CD14-positive monocyte (primary cell): Measurements from ENCODE around the gene CNOT4. TPM values are rescaled to one million over a fixed set of nuclear protein-coding genes. Genes with fewer than 3 reads are reported as not detected.
A peak's percentile ranks its signal among the peaks of the same experiment; 100 is the strongest.

ENCODE experiments used
- DNase-seq, 3 donors: peaks; one replicate each; pipeline ENCODE4 v3.0.0-alpha.2; 2011 to 2022
- H2AFZ ChIP-seq: 2 replicates; pipeline ENCODE4 v1.6.0; 2012; ENCODE audit warnings: mild to moderate bottlenecking, low read depth, low read length, inconsistent platforms; ENCODE audit not compliant: insufficient read depth, poor library complexity, severe bottlenecking
- H3K27ac ChIP-seq, 2 donors: 1 replicate in 1 of 2; 2 replicates in 1 of 2; pipeline ENCODE4 v1.5.1; 2012 to 2013; ENCODE audit warnings: low read length in 2 of 2, control low read depth in 1 of 2, inconsistent platforms in 1 of 2, low read depth in 1 of 2, mild to moderate bottlenecking in 1 of 2
- H3K27me3 ChIP-seq, 2 donors: one replicate each; pipeline versions ENCODE4 v1.6.0 to v1.6.1; 2011 to 2013; ENCODE audit warnings: low read length in 2 of 2; ENCODE audit not compliant: control insufficient read depth in 2 of 2, insufficient read depth in 2 of 2
- H3K36me3 ChIP-seq, 2 donors: replicated peaks in 1 of 2; 1 replicate in 1 of 2; 2 replicates in 1 of 2; pipeline versions ENCODE4 v1.5.1 to v1.6.1; 2012 to 2013; ENCODE audit warnings: low read length in 2 of 2, control low read depth in 1 of 2, inconsistent platforms in 1 of 2, mild to moderate bottlenecking in 1 of 2; ENCODE audit not compliant: insufficient read depth in 2 of 2, control insufficient read depth in 1 of 2
- H3K4me1 ChIP-seq, 2 donors: 1 replicate in 1 of 2; 2 replicates in 1 of 2; pipeline versions ENCODE4 v1.5.1 to v1.6.1; 2012 to 2013; ENCODE audit warnings: low read length in 2 of 2, control low read depth in 1 of 2, inconsistent platforms in 1 of 2, mild to moderate bottlenecking in 1 of 2, moderate library complexity in 1 of 2; ENCODE audit not compliant: insufficient read depth in 2 of 2, control insufficient read depth in 1 of 2
- H3K4me2 ChIP-seq: replicated peaks from 2 replicates; pipeline ENCODE3; 2012; ENCODE audit warnings: low read length, moderate library complexity, mild to moderate bottlenecking; ENCODE audit not compliant: poor library complexity, severe bottlenecking; ENCODE audit errors: extremely low read depth
- H3K4me3 ChIP-seq, 3 experiments: fragments of 200-600 bp in 1 of 3; sonication (generic) in 1 of 3; replicated peaks in 1 of 3; 1 replicate in 2 of 3; 2 replicates in 1 of 3; pipeline ENCODE4 v1.5.1; 2011 to 2013; ENCODE audit warnings: low read length in 3 of 3, mild to moderate bottlenecking in 3 of 3, control low read depth in 2 of 3, low read depth in 2 of 3, inconsistent platforms in 1 of 3, moderate library complexity in 1 of 3
- H3K79me2 ChIP-seq: 2 replicates; pipeline ENCODE4 v1.6.0; 2012; ENCODE audit warnings: mild to moderate bottlenecking, control low read depth, inconsistent platforms, low read length, moderate library complexity; ENCODE audit not compliant: insufficient read depth
- H3K9ac ChIP-seq: 2 replicates; pipeline ENCODE4 v1.6.0; 2017; ENCODE audit warnings: low read length, mild to moderate bottlenecking; ENCODE audit not compliant: insufficient read depth, poor library complexity, severe bottlenecking
- H3K9me3 ChIP-seq, 2 donors: replicated peaks in 1 of 2; 1 replicate in 1 of 2; 2 replicates in 1 of 2; pipeline versions ENCODE4 v1.5.1 to v1.6.1; 2012 to 2013; ENCODE audit warnings: low read length in 2 of 2, control low read depth in 1 of 2; ENCODE audit not compliant: control insufficient read depth in 1 of 2, insufficient read depth in 1 of 2
- H4K20me1 ChIP-seq: 2 replicates; pipeline ENCODE4 v1.6.0; 2012; ENCODE audit warnings: mild to moderate bottlenecking, low read length, control low read depth, moderate library complexity; ENCODE audit not compliant: insufficient read depth
- H3K27ac Mint-ChIP-seq, 7 donors: one replicate each; pipeline ENCODE4 v1.8.0; 2020; ENCODE audit warnings: mild to moderate bottlenecking in 7 of 7, mixed read lengths in 7 of 7, moderate library complexity in 6 of 7, inconsistent platforms in 2 of 7
- H3K27me3 Mint-ChIP-seq, 3 donors: one replicate each; pipeline ENCODE4 v1.8.0; 2021 to 2022; ENCODE audit warnings: low read depth in 3 of 3, mild to moderate bottlenecking in 3 of 3, mixed read lengths in 3 of 3, moderate library complexity in 3 of 3, inconsistent platforms in 1 of 3
- H3K36me3 Mint-ChIP-seq, 2 donors: one replicate each; pipeline ENCODE4 v1.8.0; 2020; ENCODE audit warnings: mixed read lengths in 2 of 2, inconsistent platforms in 1 of 2, mild to moderate bottlenecking in 1 of 2
- H3K4me1 Mint-ChIP-seq: one replicate; pipeline ENCODE4 v1.8.0; 2020; ENCODE audit warnings: mild to moderate bottlenecking, mixed read lengths
- H3K4me3 Mint-ChIP-seq, 2 donors: one replicate each; pipeline ENCODE4 v1.8.0; 2020; ENCODE audit warnings: mild to moderate bottlenecking in 2 of 2, mixed read lengths in 2 of 2, moderate library complexity in 1 of 2
- H3K9me3 Mint-ChIP-seq, 7 donors: one replicate each; pipeline ENCODE4 v1.8.0; 2020 to 2022; ENCODE audit warnings: mixed read lengths in 7 of 7, mild to moderate bottlenecking in 6 of 7, moderate library complexity in 6 of 7, inconsistent platforms in 2 of 7
- CTCF ChIP-seq: fragments of 200-600 bp; IDR thresholded peaks from one replicate; pipeline ENCODE4 v1.8.0; 2022; ENCODE audit warnings: antibody characterized with exemption, mild to moderate bottlenecking
- WGBS: methylation state at CpG from one replicate; pipeline ENCODE4 v1.1.5; 2013; ENCODE audit warnings: missing lambda C conversion rate; ENCODE audit not compliant: insufficient coverage; 5-methylcytosine and 5-hydroxymethylcytosine counted together
- intact Hi-C, 2 donors: fragments of 100-400 bp; cut with micrococcal nuclease; formaldehyde crosslinking; loops; one replicate each; pipeline versions ENCODE4 v1.15.0 to v1.15.1; 2023
- polyA plus RNA-seq, 3 donors: library from polyadenylated mRNA; depleted of rRNA in 1 of 3; unstranded in 2 of 3; stranded (reverse) in 1 of 3; fragments of 300-500 nt in 2 of 3; fragments of >200 nt in 1 of 3; fragmentation: Illumina TruSeq in 2 of 3; gene quantifications; 1 replicate in 2 of 3; 2 replicates in 1 of 3; pipeline ENCODE4 v1.2.3, GENCODE V29; 2012 to 2021

CNOT4 gene
- polyA plus RNA-seq, 3 donors, result 4.3 to 7.9 (median 6.3) TPM

DNA sequence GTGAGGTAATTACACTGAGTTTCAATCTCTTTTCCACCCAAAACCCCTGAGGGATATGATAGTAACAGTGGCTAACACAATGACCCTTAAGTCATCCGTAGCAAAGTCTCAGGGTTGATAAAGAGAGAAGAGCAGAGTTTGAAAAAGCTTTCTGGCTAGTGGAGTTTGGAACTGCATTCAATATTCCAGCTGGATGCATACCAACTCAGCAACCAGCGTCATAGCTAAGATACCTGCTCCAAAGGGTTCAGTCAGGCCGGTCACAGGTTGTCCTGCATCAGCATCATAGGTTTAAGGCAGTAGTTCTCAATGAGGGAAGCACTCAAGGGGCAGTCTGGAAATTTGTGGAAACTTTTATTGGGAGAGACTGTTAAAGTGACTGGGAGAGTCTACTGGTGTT lies 93.5 kb downstream of the CNOT4 start:
- no peaks in the 10 kb centered on the region for H3K27me3 ChIP-seq
- no peak overlapping the region for H3K27ac Mint-ChIP-seq
- no peak overlapping the region for H3K4me2 ChIP-seq
- H3K4me3 Mint-ChIP-seq, result no peak overlapping the region
- no peak for DNase-seq
- H3K9ac ChIP-seq, result no peak overlapping the region
- no peak for TF ChIP-seq CTCF
- H3K4me1 ChIP-seq, result no peaks in the 10 kb centered on the region
- 100% methylated on average over 3 of the region's 3 CpGs for WGBS
- no peaks in the 10 kb centered on the region for H3K9me3 Mint-ChIP-seq
- H3K79me2 ChIP-seq, result no peaks in the 10 kb centered on the region
- H2AFZ ChIP-seq, result no peak overlapping the region
- no peak overlapping the region for H3K27ac ChIP-seq
- no peak overlapping the region for H3K4me3 ChIP-seq
- no peaks in the 10 kb centered on the region for H3K9me3 ChIP-seq
- H4K20me1 ChIP-seq, result peaks cover 32% of the 10 kb centered on the region
- H3K4me1 Mint-ChIP-seq, result no peaks in the 10 kb centered on the region
- peaks cover 45 to 89% of the 10 kb centered on the region in 2 donors for H3K36me3 ChIP-seq
- intact Hi-C loops, result no loop called here
- H3K36me3 Mint-ChIP-seq, result peaks cover 38 to 56% of the 10 kb centered on the region in 2 donors
- peaks cover 0 to 1% (median 0%) of the 10 kb centered on the region in 3 donors for H3K27me3 Mint-ChIP-seq

DNA sequence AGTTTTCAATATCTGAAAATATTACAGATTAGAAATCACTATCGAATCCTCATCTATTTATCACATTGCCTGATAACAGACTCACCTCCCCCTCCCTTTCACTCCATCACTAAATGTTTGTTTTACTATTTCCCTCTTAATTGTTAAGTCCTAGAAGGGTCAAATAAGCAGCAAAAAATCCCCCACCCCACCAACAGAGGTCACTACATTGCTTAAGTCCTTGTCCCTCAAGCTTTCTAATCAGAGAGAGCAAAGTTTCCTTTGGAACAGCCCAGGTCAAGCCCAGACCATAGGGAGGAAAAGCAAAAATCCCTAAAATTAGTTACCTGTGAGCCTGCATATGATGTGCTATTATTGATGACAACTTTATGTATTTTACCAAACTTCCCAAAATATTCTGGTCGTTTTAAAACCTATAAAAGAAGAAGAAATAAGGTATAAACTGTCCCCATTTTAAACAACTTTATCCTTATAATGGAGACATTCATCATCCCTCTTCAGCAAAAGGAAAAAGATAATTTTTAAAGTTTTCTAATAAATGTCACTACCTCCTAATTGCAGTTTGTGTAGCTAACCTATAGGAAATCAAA lies 95.0 kb downstream of the CNOT4 start:
- no peak overlapping the region for H3K9ac ChIP-seq
- H3K9me3 Mint-ChIP-seq, result no peaks in the 10 kb centered on the region
- no peaks in the 10 kb centered on the region for H3K4me1 ChIP-seq
- peaks cover 32 to 49% of the 10 kb centered on the region in 2 donors for H3K36me3 Mint-ChIP-seq
- H3K4me1 Mint-ChIP-seq, result no peaks in the 10 kb centered on the region
- no peaks in the 10 kb centered on the region for H3K27me3 ChIP-seq
- 67% methylated on average over 1 of the region's 2 CpGs for WGBS
- H3K4me3 Mint-ChIP-seq, result no peak overlapping the region
- no peak overlapping the region for H3K4me2 ChIP-seq
- no peaks in the 10 kb centered on the region for H3K79me2 ChIP-seq
- intact Hi-C loops, result no loop called here
- DNase-seq, result peak; percentile 5 to 26 (median 10)
- H3K36me3 ChIP-seq, result peaks cover 47 to 86% of the 10 kb centered on the region in 2 donors
- H3K27ac Mint-ChIP-seq, result no peak overlapping the region
- H4K20me1 ChIP-seq, result peaks cover 18% of the 10 kb centered on the region
- peak; percentile 47 for TF ChIP-seq CTCF
- H3K4me3 ChIP-seq, result no peak overlapping the region
- no peak overlapping the region for H3K27ac ChIP-seq
- H3K9me3 ChIP-seq, result no peaks in the 10 kb centered on the region
- no peak overlapping the region for H2AFZ ChIP-seq
- no peaks in the 10 kb centered on the region for H3K27me3 Mint-ChIP-seq
